Measurements from ENCODE around the gene DNAJC21. TPM values are rescaled to one million over a fixed set of nuclear protein-coding genes. Genes with fewer than 3 reads are reported as not detected.
"Not testable (repeated sequence)": the region's sequence is repeated elsewhere in the genome, so short reads cannot be mapped to it uniquely, and the experiment has no call there.

DNAJC21 gene
- total and polyA plus RNA-seq, 2 donors (not counting 1 experiment from before 2014, with no cell fraction given): 60.4 to 64.4 TPM

DNA sequence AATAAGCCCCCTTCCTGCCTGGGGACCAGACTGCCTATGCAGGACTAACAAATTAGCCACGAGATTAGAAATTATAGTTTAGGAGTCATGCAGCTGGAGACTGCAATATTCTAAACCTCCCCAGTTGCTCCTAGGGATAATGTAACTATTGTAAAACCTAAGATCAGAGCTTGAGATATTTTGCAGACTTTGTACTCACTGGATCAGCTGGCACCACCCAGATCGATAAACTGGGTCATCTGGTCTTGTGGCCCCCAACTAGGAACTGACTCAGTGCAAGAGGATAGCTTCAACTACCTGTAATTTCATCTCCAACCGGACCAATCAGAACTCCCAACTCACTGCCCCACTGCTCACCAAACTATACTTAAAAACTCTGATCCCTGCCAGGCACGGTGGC, 38.2 kb downstream of the DNAJC21 start:
- Histone ChIP-seq H2AFZ (ENCODE audit: low read length) (no peak overlapping the region), H3K27me3 (ENCODE audit: control insufficient read depth, insufficient read depth, low read length) (no peaks in the 10 kb centered on the region), H3K79me2 (ENCODE audit: control insufficient read depth, insufficient read depth, low read length) (no peaks in the 10 kb centered on the region), H3K27ac (ENCODE audit: insufficient read depth, low read length) (no peak overlapping the region), H3K36me3 (ENCODE audit: control insufficient read depth, insufficient read depth, low read length) (no peaks in the 10 kb centered on the region), H3K4me1 (ENCODE audit: control insufficient read depth, extremely low read depth, insufficient read depth, low read length) (no peaks in the 10 kb centered on the region), H3K4me3 (replicated peaks in 1 of 4; ENCODE audit: control extremely low read depth in 1 of 4, insufficient read depth in 1 of 4, low read depth in 3 of 4, low read length in 4 of 4) (no peak overlapping the region), H3K9me3 (ENCODE audit: control insufficient read depth, insufficient read depth, low read depth, low read length) (no peaks in the 10 kb centered on the region), H3K9ac (ENCODE audit: insufficient read depth, low read length) (no peak overlapping the region), H3K4me2 (ENCODE audit: extremely low read depth, insufficient read depth, low read length) (no peak overlapping the region), H4K20me1 (ENCODE audit: control insufficient read depth, extremely low read depth, insufficient read depth, low read length) (no peaks in the 10 kb centered on the region)
- TF ChIP-seq, protein P1, sequence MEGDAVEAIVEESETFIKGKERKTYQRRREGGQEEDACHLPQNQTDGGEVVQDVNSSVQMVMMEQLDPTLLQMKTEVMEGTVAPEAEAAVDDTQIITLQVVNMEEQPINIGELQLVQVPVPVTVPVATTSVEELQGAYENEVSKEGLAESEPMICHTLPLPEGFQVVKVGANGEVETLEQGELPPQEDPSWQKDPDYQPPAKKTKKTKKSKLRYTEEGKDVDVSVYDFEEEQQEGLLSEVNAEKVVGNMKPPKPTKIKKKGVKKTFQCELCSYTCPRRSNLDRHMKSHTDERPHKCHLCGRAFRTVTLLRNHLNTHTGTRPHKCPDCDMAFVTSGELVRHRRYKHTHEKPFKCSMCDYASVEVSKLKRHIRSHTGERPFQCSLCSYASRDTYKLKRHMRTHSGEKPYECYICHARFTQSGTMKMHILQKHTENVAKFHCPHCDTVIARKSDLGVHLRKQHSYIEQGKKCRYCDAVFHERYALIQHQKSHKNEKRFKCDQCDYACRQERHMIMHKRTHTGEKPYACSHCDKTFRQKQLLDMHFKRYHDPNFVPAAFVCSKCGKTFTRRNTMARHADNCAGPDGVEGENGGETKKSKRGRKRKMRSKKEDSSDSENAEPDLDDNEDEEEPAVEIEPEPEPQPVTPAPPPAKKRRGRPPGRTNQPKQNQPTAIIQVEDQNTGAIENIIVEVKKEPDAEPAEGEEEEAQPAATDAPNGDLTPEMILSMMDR (conservative IDR thresholded peaks at IDR 0.05 in 1 of 2, IDR thresholded peaks at IDR 0.05 in 1 of 2; ENCODE audit: low read depth in 1 of 2, low read length in 2 of 2): no peak
- no peak for TF ChIP-seq EZH2 (IDR thresholded peaks at IDR 0.05; ENCODE audit: low read length, missing control alignments)
- DNase-seq (ENCODE audit: low read depth in 2 of 2): no peak

DNA sequence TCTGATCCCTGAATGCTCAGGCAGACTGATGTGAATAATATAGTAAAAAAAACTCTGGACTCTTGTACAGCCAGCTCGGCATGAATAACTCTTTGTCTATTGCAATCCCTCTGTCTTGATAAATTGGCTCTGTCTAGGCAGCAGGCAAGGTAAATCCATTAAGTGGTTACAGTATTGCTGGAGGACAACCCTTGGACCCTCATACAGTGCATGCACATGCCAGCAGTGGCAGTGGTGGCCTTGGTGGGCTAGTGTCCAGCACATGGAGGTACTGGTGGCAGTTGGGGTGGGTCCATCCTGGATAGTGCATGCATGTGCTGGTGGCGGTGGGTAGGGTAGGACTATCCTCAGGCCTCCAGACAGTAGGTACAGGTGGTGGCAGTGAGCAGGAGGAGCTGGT, 38.9 kb downstream of the DNAJC21 start:
- Histone ChIP-seq H3K79me2 (ENCODE audit: control insufficient read depth, insufficient read depth, low read length) (no peaks in the 10 kb centered on the region), H3K4me1 (ENCODE audit: control insufficient read depth, extremely low read depth, insufficient read depth, low read length) (no peaks in the 10 kb centered on the region), H3K36me3 (ENCODE audit: control insufficient read depth, insufficient read depth, low read length) (no peaks in the 10 kb centered on the region), H3K27ac (ENCODE audit: insufficient read depth, low read length) (no peak overlapping the region), H3K27me3 (ENCODE audit: control insufficient read depth, insufficient read depth, low read length) (no peaks in the 10 kb centered on the region), H3K9ac (ENCODE audit: insufficient read depth, low read length) (no peak overlapping the region), H3K4me2 (ENCODE audit: extremely low read depth, insufficient read depth, low read length) (no peak overlapping the region), H4K20me1 (ENCODE audit: control insufficient read depth, extremely low read depth, insufficient read depth, low read length) (no peaks in the 10 kb centered on the region), H2AFZ (ENCODE audit: low read length) (no peak overlapping the region), H3K9me3 (ENCODE audit: control insufficient read depth, insufficient read depth, low read depth, low read length) (no peaks in the 10 kb centered on the region), H3K4me3 (replicated peaks in 1 of 4; ENCODE audit: control extremely low read depth in 1 of 4, insufficient read depth in 1 of 4, low read depth in 3 of 4, low read length in 4 of 4) (no peak overlapping the region)
- no peak for DNase-seq (ENCODE audit: low read depth in 2 of 2)
- TF ChIP-seq, protein P1 (conservative IDR thresholded peaks at IDR 0.05 in 1 of 2, IDR thresholded peaks at IDR 0.05 in 1 of 2; ENCODE audit: low read depth in 1 of 2, low read length in 2 of 2): no peak
- no peak for TF ChIP-seq EZH2 (IDR thresholded peaks at IDR 0.05; ENCODE audit: low read length, missing control alignments)

- no peaks in the 10 kb centered on the region for H3K36me3 ChIP-seq (ENCODE audit: control insufficient read depth, insufficient read depth, low read length)
- no peak for DNase-seq (ENCODE audit: low read depth in 2 of 2)
- H3K27me3 ChIP-seq (ENCODE audit: control insufficient read depth, insufficient read depth, low read length): no peaks in the 10 kb centered on the region
- no peaks in the 10 kb centered on the region for H3K9me3 ChIP-seq (ENCODE audit: control insufficient read depth, insufficient read depth, low read depth, low read length)
- no peak for TF ChIP-seq EZH2 (IDR thresholded peaks at IDR 0.05; ENCODE audit: low read length, missing control alignments)
- TF ChIP-seq, protein P1 (conservative IDR thresholded peaks at IDR 0.05 in 1 of 2, IDR thresholded peaks at IDR 0.05 in 1 of 2; ENCODE audit: low read depth in 1 of 2, low read length in 2 of 2): no peak
- no peaks in the 10 kb centered on the region for H4K20me1 ChIP-seq (ENCODE audit: control insufficient read depth, extremely low read depth, insufficient read depth, low read length)
- no peak overlapping the region for H3K9ac ChIP-seq (ENCODE audit: insufficient read depth, low read length)
- H2AFZ ChIP-seq (ENCODE audit: low read length): no peak overlapping the region
- no peak overlapping the region for H3K27ac ChIP-seq (ENCODE audit: insufficient read depth, low read length)
- H3K79me2 ChIP-seq (ENCODE audit: control insufficient read depth, insufficient read depth, low read length): no peaks in the 10 kb centered on the region
- H3K4me3 ChIP-seq (replicated peaks in 1 of 4; ENCODE audit: control extremely low read depth in 1 of 4, insufficient read depth in 1 of 4, low read depth in 3 of 4, low read length in 4 of 4): no peak overlapping the region
- no peak overlapping the region for H3K4me2 ChIP-seq (ENCODE audit: extremely low read depth, insufficient read depth, low read length)
- H3K4me1 ChIP-seq (ENCODE audit: control insufficient read depth, extremely low read depth, insufficient read depth, low read length): no peaks in the 10 kb centered on the region
These were observed 41.2 kb downstream of the DNAJC21 start for GRCh38 chr5:34970552-34970951.

- not testable (repeated sequence) for H3K9ac ChIP-seq (ENCODE audit: insufficient read depth, low read length); H3K27me3 ChIP-seq (ENCODE audit: control insufficient read depth, insufficient read depth, low read length); H2AFZ ChIP-seq (ENCODE audit: low read length); DNase-seq (ENCODE audit: low read depth in 2 of 2); H3K27ac ChIP-seq (ENCODE audit: insufficient read depth, low read length); H3K4me3 ChIP-seq (replicated peaks in 1 of 4; ENCODE audit: control extremely low read depth in 1 of 4, insufficient read depth in 1 of 4, low read depth in 3 of 4, low read length in 4 of 4); H3K9me3 ChIP-seq (ENCODE audit: control insufficient read depth, insufficient read depth, low read depth, low read length); H3K4me2 ChIP-seq (ENCODE audit: extremely low read depth, insufficient read depth, low read length); H3K36me3 ChIP-seq (ENCODE audit: control insufficient read depth, insufficient read depth, low read length); H3K4me1 ChIP-seq (ENCODE audit: control insufficient read depth, extremely low read depth, insufficient read depth, low read length); H4K20me1 ChIP-seq (ENCODE audit: control insufficient read depth, extremely low read depth, insufficient read depth, low read length); H3K79me2 ChIP-seq (ENCODE audit: control insufficient read depth, insufficient read depth, low read length)
These were observed 42.3 kb downstream of the DNAJC21 start for GRCh38 chr5:34971655-34972054.

Measured in fibroblast of lung (primary cell).